Midbrain (tissue), 1 donor: ENCODE results near the gene SNX27.
"Not testable (repeated sequence)": the region's sequence is repeated elsewhere in the genome, so short reads cannot be mapped to it uniquely, and the experiment has no call there.

Experiments used
- DNase-seq: peaks from one replicate; lab custom pipeline; 2025; lab: John Stamatoyannopoulos, UW

Gene SNX27

GRCh38 chr1:151611832-151612500, at the start of gene SNX27:
Gene SNX27, plus strand, starts transcription at chr1:151612050. Its CDS starts 152 bp downstream, at chr1:151612202.
- DNase-seq: peak; percentile 95

- DNase-seq: no peak
These were observed 49.2 kb upstream of the SNX27 start for GRCh38 chr1:151562661-151563060.

- DNase-seq: no peak
These were observed 48.5 kb upstream of the SNX27 start for GRCh38 chr1:151563376-151563775.

- no peak for DNase-seq
These were observed 46.2 kb upstream of the SNX27 start for GRCh38 chr1:151565502-151566189.

GRCh38 chr1:151568626-151569088, 43.2 kb upstream of the SNX27 start:
- no peak for DNase-seq

- no peak for DNase-seq
These were observed 41.0 kb upstream of the SNX27 start for GRCh38 chr1:151570819-151571218.

GRCh38 chr1:151574575-151575529, 37.0 kb upstream of the SNX27 start:
- no peak for DNase-seq

- DNase-seq: no peak
These were observed 34.7 kb upstream of the SNX27 start for GRCh38 chr1:151577173-151577572.

GRCh38 chr1:151578941-151579340, 32.9 kb upstream of the SNX27 start:
- DNase-seq: no peak

- no peak for DNase-seq
These were observed 32.2 kb upstream of the SNX27 start for GRCh38 chr1:151579436-151580225.

GRCh38 chr1:151581451-151581850, 30.4 kb upstream of the SNX27 start:
- no peak for DNase-seq

GRCh38 chr1:151581921-151582320, 29.9 kb upstream of the SNX27 start:
- DNase-seq: no peak

GRCh38 chr1:151583796-151584195, 28.1 kb upstream of the SNX27 start:
- no peak for DNase-seq

GRCh38 chr1:151584278-151584677, 27.6 kb upstream of the SNX27 start:
- DNase-seq: no peak

- no peak for DNase-seq
These were observed 27.1 kb upstream of the SNX27 start for GRCh38 chr1:151584780-151585179.

GRCh38 chr1:151585622-151586021, 26.2 kb upstream of the SNX27 start:
- DNase-seq: no peak

GRCh38 chr1:151590961-151591360, 20.9 kb upstream of the SNX27 start:
- DNase-seq: no peak

- DNase-seq: no peak
These were observed 18.1 kb upstream of the SNX27 start for GRCh38 chr1:151593730-151594129.

GRCh38 chr1:151594143-151594625, 17.7 kb upstream of the SNX27 start:
- peak; percentile 41 for DNase-seq

GRCh38 chr1:151596166-151596953, 15.5 kb upstream of the SNX27 start:
- no peak for DNase-seq

GRCh38 chr1:151602550-151602949, 9.3 kb upstream of the SNX27 start:
- not testable (repeated sequence) for DNase-seq
